Endothelial cell of umbilical vein (primary cell): ENCODE data around the gene DCP2.

Experiments used
- EZH2 ChIP-seq: IDR thresholded peaks from 2 replicates; pipeline ENCODE4 v1.6.1; 2012; ENCODE audit warnings: borderline replicate concordance, low read depth, mild to moderate bottlenecking, moderate library complexity, low read length, inconsistent platforms; ENCODE audit not compliant: severe bottlenecking
- GATA2 ChIP-seq: IDR thresholded peaks from 2 replicates; pipeline ENCODE4 v1.7.0; 2011; ENCODE audit warnings: low read depth, mild to moderate bottlenecking, moderate library complexity, mixed read lengths, low read length; ENCODE audit not compliant: insufficient read length, insufficient read depth
- MAX ChIP-seq: IDR thresholded peaks from 2 replicates; pipeline ENCODE4 v1.6.1; 2011; ENCODE audit not compliant: insufficient read depth, insufficient read length
- POLR2A ChIP-seq: IDR thresholded peaks from 2 replicates; pipeline ENCODE4 v1.6.1; 2012; ENCODE audit warnings: low read depth, mild to moderate bottlenecking, control low read depth, low read length
- POLR2AphosphoS5 ChIP-seq: IDR thresholded peaks from 2 replicates; pipeline ENCODE4 v1.6.1; 2012; ENCODE audit warnings: low read depth, mild to moderate bottlenecking, control low read depth, low read length, moderate library complexity; ENCODE audit not compliant: insufficient read depth
- TF ChIP-seq, protein P1 (sequence below), 2 donors: IDR thresholded peaks; 1 replicate in 1 of 2; 2 replicates in 1 of 2; pipeline ENCODE4 v1.5.1; 2011; ENCODE audit warnings: low read length in 2 of 2, mild to moderate bottlenecking in 2 of 2, moderate library complexity in 2 of 2, control low read depth in 1 of 2, inconsistent platforms in 1 of 2, low read depth in 1 of 2; ENCODE audit not compliant: insufficient read depth in 1 of 2; ENCODE audit errors: extremely low read depth in 1 of 2

DNA sequence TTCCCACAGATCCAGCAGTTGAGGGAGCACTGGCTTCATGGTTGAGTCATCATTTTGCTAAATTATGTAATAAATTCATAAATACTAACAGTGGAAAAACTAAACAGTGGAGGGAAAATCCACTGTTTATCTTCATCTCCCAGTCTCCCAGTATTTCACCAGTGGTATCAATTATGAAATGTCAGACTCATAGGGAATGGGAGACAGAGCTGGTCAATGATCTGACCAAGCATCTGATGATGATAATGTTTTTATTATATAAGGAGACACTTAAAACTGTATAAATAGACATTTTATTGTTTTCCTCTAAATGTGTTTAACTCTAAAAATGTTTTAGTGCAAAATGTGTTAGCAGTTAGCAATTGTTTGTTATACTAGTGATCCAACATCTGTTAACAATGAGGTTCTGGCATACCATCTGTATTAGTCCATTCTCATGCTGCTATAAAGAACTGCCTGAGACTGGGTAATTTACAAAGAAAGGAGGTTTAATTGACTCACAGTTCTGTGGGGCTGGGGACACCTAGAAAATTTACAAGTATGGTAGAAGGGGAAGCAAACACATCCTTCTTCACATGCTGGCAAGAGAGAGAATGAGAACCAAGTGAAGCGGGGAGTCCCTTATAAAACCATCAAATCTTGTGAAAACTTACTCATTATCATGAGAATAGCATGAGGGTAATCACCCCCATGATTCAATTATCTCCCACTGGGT, 42.8 kb upstream of the DCP2 start:
- TF ChIP-seq, protein P1, sequence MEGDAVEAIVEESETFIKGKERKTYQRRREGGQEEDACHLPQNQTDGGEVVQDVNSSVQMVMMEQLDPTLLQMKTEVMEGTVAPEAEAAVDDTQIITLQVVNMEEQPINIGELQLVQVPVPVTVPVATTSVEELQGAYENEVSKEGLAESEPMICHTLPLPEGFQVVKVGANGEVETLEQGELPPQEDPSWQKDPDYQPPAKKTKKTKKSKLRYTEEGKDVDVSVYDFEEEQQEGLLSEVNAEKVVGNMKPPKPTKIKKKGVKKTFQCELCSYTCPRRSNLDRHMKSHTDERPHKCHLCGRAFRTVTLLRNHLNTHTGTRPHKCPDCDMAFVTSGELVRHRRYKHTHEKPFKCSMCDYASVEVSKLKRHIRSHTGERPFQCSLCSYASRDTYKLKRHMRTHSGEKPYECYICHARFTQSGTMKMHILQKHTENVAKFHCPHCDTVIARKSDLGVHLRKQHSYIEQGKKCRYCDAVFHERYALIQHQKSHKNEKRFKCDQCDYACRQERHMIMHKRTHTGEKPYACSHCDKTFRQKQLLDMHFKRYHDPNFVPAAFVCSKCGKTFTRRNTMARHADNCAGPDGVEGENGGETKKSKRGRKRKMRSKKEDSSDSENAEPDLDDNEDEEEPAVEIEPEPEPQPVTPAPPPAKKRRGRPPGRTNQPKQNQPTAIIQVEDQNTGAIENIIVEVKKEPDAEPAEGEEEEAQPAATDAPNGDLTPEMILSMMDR (IDR thresholded peaks at IDR 0.05; ENCODE audit: extremely low read depth in 1 of 2, insufficient read depth in 1 of 2, low read depth in 1 of 2, low read length in 2 of 2), result no peak
- TF ChIP-seq POLR2A, result no peak
- no peak for TF ChIP-seq GATA2
- no peak for TF ChIP-seq POLR2AphosphoS5
- no peak for TF ChIP-seq EZH2
- no peak for TF ChIP-seq MAX
